Transverse colon (tissue), 4 donors: ENCODE measurements around the gene GAMT. TPM values are rescaled to one million over a fixed set of nuclear protein-coding genes. Genes with fewer than 3 reads are reported as not detected.
"Not testable (repeated sequence)": the region's sequence is repeated elsewhere in the genome, so short reads cannot be mapped to it uniquely, and the experiment has no call there.

ENCODE experiments used
- DNase-seq: peaks from one replicate; pipeline ENCODE4 v3.0.0-alpha.2; 2019
- H3K27ac ChIP-seq, 4 donors: fragments of 200-600 bp; sonication (generic); 2 replicates each; pipeline ENCODE4 v1.5.1; 2016 to 2018; ENCODE audit warnings: inconsistent platforms in 4 of 4
- H3K27me3 ChIP-seq: fragments of 200-600 bp; sonication (generic); 2 replicates; pipeline ENCODE4 v1.5.1; 2017; ENCODE audit warnings: inconsistent platforms
- H3K36me3 ChIP-seq, 4 donors: fragments of 200-600 bp; sonication (generic); 2 replicates each; pipeline ENCODE4 v1.5.1; 2017 to 2019; ENCODE audit warnings: inconsistent platforms in 4 of 4
- H3K4me1 ChIP-seq, 4 donors: fragments of 200-600 bp; sonication (generic); 2 replicates each; pipeline ENCODE4 v1.5.1; 2017 to 2020; ENCODE audit warnings: inconsistent platforms in 4 of 4
- H3K4me3 ChIP-seq, 4 donors: fragments of 200-600 bp; sonication (generic); 1 replicate in 1 of 4; 2 replicates in 3 of 4; pipeline versions ENCODE4 v1.5.1 to v1.6.1; 2017 to 2019; ENCODE audit warnings: inconsistent platforms in 4 of 4
- H3K9me3 ChIP-seq, 2 donors: fragments of 200-600 bp; sonication (generic); 2 replicates each; pipeline ENCODE4 v1.5.1; 2017 to 2019; ENCODE audit warnings: inconsistent platforms in 2 of 2
- EP300 ChIP-seq: sonication (generic); formaldehyde crosslinking; IDR thresholded peaks from one replicate; pipeline ENCODE4 v1.6.1; 2017; ENCODE audit warnings: antibody characterized with exemption, low read depth
- POLR2A ChIP-seq: fragments of 450-650 bp; IDR thresholded peaks from one replicate; pipeline ENCODE4 v1.6.1; 2016; ENCODE audit warnings: antibody characterized with exemption, mild to moderate bottlenecking, moderate library complexity
- POLR2AphosphoS5 ChIP-seq, 3 donors: sonication (generic); formaldehyde crosslinking; IDR thresholded peaks; one replicate each; pipeline ENCODE4 v1.6.1; 2016; ENCODE audit warnings: antibody characterized with exemption in 3 of 3
- WGBS, 2 donors: methylation state at CpG; one replicate each; pipeline ENCODE4 v1.1.5; 2018; ENCODE audit warnings: low coverage in 1 of 2; 5-methylcytosine and 5-hydroxymethylcytosine counted together
- in situ Hi-C, 4 donors: fragments of 200-750 bp; cut with MboI; loops; one replicate each; pipeline versions ENCODE4 v1.15.0 to v1.15.1; 2017; ENCODE audit warnings: low sequenced_read_pairs in 3 of 4, low pct_ligation_motif_present in 1 of 4, low pct_unique_long_range_greater_than_20kb in 1 of 4
- intact Hi-C: fragments of 100-400 bp; cut with DNase I; formaldehyde crosslinking; loops from one replicate; pipeline ENCODE4 v1.15.1; 2023; ENCODE audit warnings: low total_unique reads
- total RNA-seq, 4 donors: library from RNA; depleted of rRNA; stranded (reverse); fragments of >200 nt; gene quantifications; one replicate each; pipeline ENCODE4 v1.1.0, GENCODE V29; 2016
- TF ChIP-seq, protein P1 (sequence below), 5 experiments: fragments of 200-600 bp in 3 of 5; fragments of 450-650 bp in 2 of 5; sonication (generic) in 3 of 5; IDR thresholded peaks; 1 replicate in 2 of 5; 2 replicates in 3 of 5; pipeline ENCODE4 v1.5.1; 2016 to 2017; ENCODE audit warnings: antibody characterized with exemption in 5 of 5, inconsistent platforms in 3 of 5, mild to moderate bottlenecking in 2 of 5, moderate library complexity in 1 of 5

The GAMT gene
- total RNA-seq, 4 donors from 2014 or later: 1.4 to 4.4 (median 2.9) TPM

DNA sequence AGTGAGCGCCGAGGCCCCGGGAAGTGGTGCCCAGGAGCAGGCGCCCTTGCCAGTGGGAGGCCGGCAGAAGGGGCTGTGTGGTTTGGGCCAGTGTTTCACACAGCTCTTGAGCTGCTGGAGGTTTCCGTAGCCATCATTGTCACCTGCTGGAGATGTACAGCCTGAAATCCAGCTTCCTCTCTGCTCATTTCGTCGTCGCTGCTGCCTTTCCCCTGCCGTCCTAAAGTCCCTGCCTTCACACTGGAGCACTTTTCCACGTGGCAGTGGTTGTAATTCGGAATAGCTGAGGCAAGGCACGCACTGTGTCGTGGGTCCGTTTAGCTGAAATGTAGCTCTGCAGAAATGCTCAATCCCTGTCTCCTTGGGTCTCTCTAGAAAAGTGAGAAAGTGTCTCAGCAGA is 19.2 kb upstream of the GAMT start:
- Histone ChIP-seq H3K36me3 (peaks cover 0 to 43% (median 17%) of the 10 kb centered on the region in 4 donors), H3K4me1 (peaks cover 16 to 30% (median 22%) of the 10 kb centered on the region in 4 donors)
- TF ChIP-seq POLR2AphosphoS5 (IDR thresholded peaks at IDR 0.05) (no peak), POLR2A (no peak), EP300 (no peak)
- TF ChIP-seq, protein P1, sequence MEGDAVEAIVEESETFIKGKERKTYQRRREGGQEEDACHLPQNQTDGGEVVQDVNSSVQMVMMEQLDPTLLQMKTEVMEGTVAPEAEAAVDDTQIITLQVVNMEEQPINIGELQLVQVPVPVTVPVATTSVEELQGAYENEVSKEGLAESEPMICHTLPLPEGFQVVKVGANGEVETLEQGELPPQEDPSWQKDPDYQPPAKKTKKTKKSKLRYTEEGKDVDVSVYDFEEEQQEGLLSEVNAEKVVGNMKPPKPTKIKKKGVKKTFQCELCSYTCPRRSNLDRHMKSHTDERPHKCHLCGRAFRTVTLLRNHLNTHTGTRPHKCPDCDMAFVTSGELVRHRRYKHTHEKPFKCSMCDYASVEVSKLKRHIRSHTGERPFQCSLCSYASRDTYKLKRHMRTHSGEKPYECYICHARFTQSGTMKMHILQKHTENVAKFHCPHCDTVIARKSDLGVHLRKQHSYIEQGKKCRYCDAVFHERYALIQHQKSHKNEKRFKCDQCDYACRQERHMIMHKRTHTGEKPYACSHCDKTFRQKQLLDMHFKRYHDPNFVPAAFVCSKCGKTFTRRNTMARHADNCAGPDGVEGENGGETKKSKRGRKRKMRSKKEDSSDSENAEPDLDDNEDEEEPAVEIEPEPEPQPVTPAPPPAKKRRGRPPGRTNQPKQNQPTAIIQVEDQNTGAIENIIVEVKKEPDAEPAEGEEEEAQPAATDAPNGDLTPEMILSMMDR (IDR thresholded peaks at IDR 0.05): no peak

DNA sequence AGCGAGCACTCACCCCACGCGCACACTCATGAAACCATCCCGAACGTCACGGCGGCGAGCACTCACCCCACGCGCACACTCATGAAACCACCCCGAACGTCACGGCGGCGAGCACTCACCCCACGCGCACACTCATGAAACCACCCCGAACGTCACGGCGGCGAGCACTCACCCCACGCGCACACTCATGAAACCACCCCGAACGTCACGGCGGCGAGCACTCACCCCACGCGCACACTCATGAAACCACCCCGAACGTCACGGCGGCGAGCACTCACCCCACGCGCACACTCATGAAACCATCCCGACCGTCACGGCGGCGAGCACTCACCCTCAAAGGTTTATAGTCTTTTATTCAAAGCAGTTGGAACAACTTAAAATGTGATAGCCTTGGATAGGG is 18.7 kb upstream of the GAMT start:
- in situ Hi-C loops, H3K27ac ChIP-seq, DNase-seq, H3K9me3 ChIP-seq, intact Hi-C loops, H3K27me3 ChIP-seq, H3K4me3 ChIP-seq: not testable (repeated sequence)
- WGBS, 2 donors: 93% methylated on average over 28 of the region's 43 CpGs; no CpG with 5 or more reads in 1 of the 2 donors
- Histone ChIP-seq H3K4me1 (peaks cover 18 to 35% (median 27%) of the 10 kb centered on the region in 4 donors), H3K36me3 (peaks cover 0 to 38% (median 14%) of the 10 kb centered on the region in 4 donors)

More for the DNA sequence above, 19.2 kb upstream of the GAMT start:
- no peak overlapping the region for H3K27ac ChIP-seq
- WGBS, 2 donors: 93% methylated on average over 15 of the region's 15 CpGs; no CpG with 5 or more reads in 1 of the 2 donors
- H3K9me3 ChIP-seq: no peaks in the 10 kb centered on the region
- intact Hi-C loops: no loop called here
- in situ Hi-C loops: no loop called here
- H3K27me3 ChIP-seq: no peaks in the 10 kb centered on the region
- H3K4me3 ChIP-seq: no peak overlapping the region
- DNase-seq: no peak

DNA sequence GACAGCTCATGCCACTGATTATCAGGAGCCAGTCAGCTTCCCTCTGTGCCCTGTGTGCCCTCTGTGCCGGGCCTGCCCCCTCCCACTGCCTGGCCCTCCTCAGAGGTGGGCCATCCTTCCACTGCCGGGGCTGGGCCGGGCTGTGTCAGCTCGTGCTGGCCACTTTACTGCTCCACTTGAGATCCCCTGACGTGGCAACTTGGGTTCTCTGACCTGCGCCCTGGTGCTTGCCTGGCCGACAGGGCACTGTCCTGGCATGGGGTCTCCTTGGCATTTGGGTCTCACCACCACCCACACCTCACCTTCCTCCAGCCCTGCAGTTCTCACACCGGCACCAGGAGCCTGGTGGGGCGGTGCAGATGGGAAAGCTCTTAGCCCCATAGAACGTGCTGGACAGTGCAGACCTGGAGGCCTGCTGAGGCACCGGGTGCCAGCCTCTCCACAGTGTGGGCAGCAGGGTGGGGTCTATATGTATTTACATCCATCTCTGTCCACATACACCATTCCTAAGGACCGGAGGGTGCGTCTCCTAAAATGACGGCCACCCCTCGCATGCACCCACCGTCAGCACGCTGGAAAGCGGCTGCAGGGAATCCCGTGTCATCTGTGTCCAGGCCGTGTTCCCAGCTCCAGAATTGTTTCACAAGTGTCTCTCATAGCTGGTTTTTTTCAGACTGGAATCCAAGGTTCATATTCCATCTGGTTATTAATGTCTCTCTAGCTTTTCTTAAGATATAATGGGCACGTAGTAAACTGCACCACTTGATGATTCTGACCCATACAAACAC is 17.8 kb upstream of the GAMT start:
- DNase-seq: no peak
- H3K27ac ChIP-seq: peak overlapping the region in 1 of 4 donors; percentile 28
- 87 to 88% methylated on average over 3 to 21 of the region's 21 CpGs for WGBS, 2 donors
- H3K9me3 ChIP-seq: no peaks in the 10 kb centered on the region
- in situ Hi-C loops (no loop called here), intact Hi-C loops (no loop called here)
- peaks cover 23 to 41% (median 33%) of the 10 kb centered on the region in 4 donors for H3K4me1 ChIP-seq
- TF ChIP-seq POLR2A (no peak), EP300 (no peak), POLR2AphosphoS5 (IDR thresholded peaks at IDR 0.05) (no peak)
- TF ChIP-seq, protein P1 (IDR thresholded peaks at IDR 0.05): no peak
- peaks cover 0 to 33% (median 14%) of the 10 kb centered on the region in 4 donors for H3K36me3 ChIP-seq
- H3K4me3 ChIP-seq: no peak overlapping the region
- no peaks in the 10 kb centered on the region for H3K27me3 ChIP-seq

DNA sequence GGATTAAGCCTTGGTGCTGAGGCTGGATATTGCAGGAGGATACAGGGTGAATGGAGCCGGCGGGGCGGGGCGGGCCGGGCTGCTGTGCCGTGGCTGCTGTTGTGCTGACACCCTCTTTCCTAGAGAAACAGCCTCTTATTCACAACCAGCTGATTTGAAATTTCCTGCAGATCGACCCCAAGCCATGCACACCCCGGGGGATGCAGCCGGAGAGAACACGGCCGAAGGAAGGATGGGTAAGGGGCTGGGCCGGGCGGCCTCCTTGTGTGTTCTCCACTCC is 17.1 kb upstream of the GAMT start:
- in situ Hi-C loops (no loop called here), intact Hi-C loops (no loop called here)
- DNase-seq: no peak
- peaks cover 0 to 27% (median 11%) of the 10 kb centered on the region in 4 donors for H3K36me3 ChIP-seq
- TF ChIP-seq POLR2AphosphoS5 (IDR thresholded peaks at IDR 0.05) (no peak), EP300 (no peak), POLR2A (no peak)
- TF ChIP-seq, protein P1 (IDR thresholded peaks at IDR 0.05): no peak
- H3K4me3 ChIP-seq: no peak overlapping the region
- no peaks in the 10 kb centered on the region for H3K9me3 ChIP-seq
- peaks cover 23 to 37% (median 31%) of the 10 kb centered on the region in 4 donors for H3K4me1 ChIP-seq
- 92% methylated on average over 13 of the region's 13 CpGs; no CpG with 5 or more reads in 1 of the 2 donors for WGBS, 2 donors
- no peaks in the 10 kb centered on the region for H3K27me3 ChIP-seq
- H3K27ac ChIP-seq: peak overlapping the region in 1 of 4 donors; percentile 28
